Esophagus muscularis mucosa (tissue), 4 donors: Measurements from ENCODE around the gene SKI. TPM values are rescaled to one million over a fixed set of nuclear protein-coding genes. Genes with fewer than 3 reads are reported as not detected.
"Not testable (repeated sequence)": the region's sequence is repeated elsewhere in the genome, so short reads cannot be mapped to it uniquely, and the experiment has no call there.

Experiments used
- DNase-seq: peaks from one replicate; pipeline ENCODE4 v3.0.0-alpha.2; 2017; ENCODE audit errors: extremely low spot score
- H3K27ac ChIP-seq, 4 donors: fragments of 200-600 bp; sonication (generic); replicated peaks in 1 of 4; 1 replicate in 3 of 4; 2 replicates in 1 of 4; pipeline ENCODE4 v1.5.1; 2016 to 2019; ENCODE audit warnings: mild to moderate bottlenecking in 1 of 4
- H3K27me3 ChIP-seq, 4 donors: fragments of 200-600 bp; sonication (generic); one replicate each; pipeline versions ENCODE4 v1.5.1 to v1.6.0; 2016 to 2019
- H3K36me3 ChIP-seq, 4 donors: fragments of 200-600 bp; sonication (generic); one replicate each; pipeline ENCODE4 v1.5.1; 2016 to 2019
- H3K4me1 ChIP-seq, 4 donors: fragments of 200-600 bp; sonication (generic); one replicate each; pipeline ENCODE4 v1.5.1; 2016 to 2019
- H3K4me3 ChIP-seq, 4 donors: fragments of 200-600 bp; sonication (generic); 1 replicate in 2 of 4; 2 replicates in 2 of 4; pipeline ENCODE4 v1.5.1; 2016 to 2019; ENCODE audit warnings: mild to moderate bottlenecking in 4 of 4, moderate library complexity in 1 of 4
- H3K9me3 ChIP-seq, 4 donors: fragments of 200-600 bp; sonication (generic); 1 replicate in 3 of 4; 2 replicates in 1 of 4; pipeline ENCODE4 v1.5.1; 2016 to 2019
- CTCF ChIP-seq, 3 experiments: fragments of 200-600 bp in 2 of 3; fragments of 450-650 bp in 1 of 3; sonication (generic) in 2 of 3; IDR thresholded peaks; one replicate each; pipeline ENCODE4 v1.5.1; 2017 to 2019; ENCODE audit warnings: antibody characterized with exemption in 3 of 3, mild to moderate bottlenecking in 2 of 3, moderate library complexity in 1 of 3
- EP300 ChIP-seq: sonication (generic); formaldehyde crosslinking; IDR thresholded peaks from one replicate; pipeline ENCODE4 v1.6.1; 2017; ENCODE audit warnings: antibody characterized with exemption
- POLR2A ChIP-seq: fragments of 450-650 bp; IDR thresholded peaks from one replicate; pipeline ENCODE4 v1.6.1; 2017; ENCODE audit warnings: antibody characterized with exemption, moderate library complexity, mild to moderate bottlenecking, low read depth
- POLR2AphosphoS5 ChIP-seq, 2 donors: sonication (generic); formaldehyde crosslinking; IDR thresholded peaks; one replicate each; pipeline ENCODE4 v1.6.1; 2017; ENCODE audit warnings: antibody characterized with exemption in 2 of 2
- WGBS: methylation state at CpG from one replicate; pipeline ENCODE4 v1.1.5; 2018; 5-methylcytosine and 5-hydroxymethylcytosine counted together
- intact Hi-C: fragments of 100-400 bp; cut with DNase I; formaldehyde crosslinking; loops from one replicate; pipeline ENCODE4 v1.15.1; 2023
- total RNA-seq, 4 donors: library from RNA; depleted of rRNA; stranded (reverse); fragments of >200 nt; gene quantifications; one replicate each; pipeline versions ENCODE4 v1.1.0 to v1.2.1, GENCODE V29; 2016

Gene SKI
- total RNA-seq, 4 donors from 2014 or later = 70.1 to 190 (median 124) TPM

DNA sequence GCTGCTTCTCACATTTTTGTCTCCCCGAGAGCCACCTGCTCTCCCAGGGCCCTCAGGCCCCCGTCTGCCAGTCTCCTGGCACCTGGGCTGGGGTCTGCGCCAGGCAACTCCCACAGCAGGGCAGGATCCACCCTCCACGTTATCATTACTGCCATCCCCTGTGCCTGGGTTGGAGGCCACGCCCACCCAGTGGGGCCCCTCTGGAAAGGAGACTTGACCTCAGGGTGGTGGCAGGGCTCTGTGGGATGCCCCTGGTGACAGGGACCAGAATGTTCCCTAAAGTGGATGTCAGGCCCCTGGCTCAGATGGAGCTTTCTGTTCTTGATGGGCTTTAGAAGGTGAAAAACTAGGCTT lies 66.6 kb downstream of the SKI start:
- WGBS = 61% methylated on average over 4 of the region's 5 CpGs
- Histone ChIP-seq H3K36me3 (peaks cover 0 to 4% (median 0%) of the 10 kb centered on the region in 4 donors), H3K4me1 (peaks cover 77 to 100% (median 100%) of the 10 kb centered on the region in 4 donors), H3K9me3 (no peaks in the 10 kb centered on the region), H3K27me3 (no peaks in the 10 kb centered on the region), H3K4me3 (no peak overlapping the region), H3K27ac (peak overlapping the region; percentile 46 to 88 (median 54))
- DNase-seq = no peak
- intact Hi-C loops = loop anchor here (5.0 kb wide), 2 partner anchors 52 to 62 kb away; no protein-coding TSS in a partner anchor
- TF ChIP-seq EP300 (no peak), CTCF (IDR thresholded peaks at IDR 0.05) (no peak), POLR2AphosphoS5 (IDR thresholded peaks at IDR 0.05) (no peak), POLR2A (no peak)

DNA sequence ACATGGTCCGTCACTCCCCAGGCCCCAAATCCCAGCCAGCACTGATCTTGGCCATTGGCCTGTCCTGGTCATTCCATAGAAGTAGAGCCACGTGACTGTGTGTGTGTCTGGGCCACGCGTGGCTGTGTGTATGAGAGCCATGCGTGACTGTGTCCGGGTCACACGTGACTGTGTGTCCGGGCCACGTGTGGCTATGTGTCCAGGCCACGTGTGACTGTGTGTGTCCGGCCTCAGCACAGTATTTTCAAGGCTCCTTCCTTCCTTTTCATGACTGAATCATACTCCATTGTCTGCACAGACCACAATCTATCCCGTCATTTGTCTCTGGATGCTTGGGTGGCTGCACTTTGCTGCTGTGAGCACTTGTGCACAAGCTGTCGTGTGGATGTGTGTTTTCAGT lies 67.4 kb downstream of the SKI start:
- TF ChIP-seq POLR2AphosphoS5 (IDR thresholded peaks at IDR 0.05) = no peak
- TF ChIP-seq EP300 = no peak
- no peak for TF ChIP-seq CTCF (IDR thresholded peaks at IDR 0.05)
- TF ChIP-seq POLR2A = no peak
- intact Hi-C loops = loop anchor here (5.0 kb wide), 1 partner anchor 63 kb away; no protein-coding TSS in a partner anchor
- Histone ChIP-seq H3K27ac (peak overlapping the region in 3 of 4 donors; percentile 17 to 57 (median 48)), H3K4me1 (peaks cover 77 to 100% (median 100%) of the 10 kb centered on the region in 4 donors), H3K9me3 (no peaks in the 10 kb centered on the region), H3K36me3 (peaks cover 0 to 4% (median 0%) of the 10 kb centered on the region in 4 donors), H3K27me3 (no peaks in the 10 kb centered on the region), H3K4me3 (no peak overlapping the region)
- 87% methylated on average over 8 of the region's 13 CpGs for WGBS
- DNase-seq = no peak

GRCh38 chr1:2296211-2296610 lies 68.1 kb downstream of the SKI start:
- 72% methylated on average over 9 of the region's 9 CpGs for WGBS
- DNase-seq, H3K9me3 ChIP-seq, H3K27me3 ChIP-seq, H3K4me3 ChIP-seq, H3K36me3 ChIP-seq: not testable (repeated sequence)
- Histone ChIP-seq H3K27ac (peak overlapping the region in 1 of 4 donors; percentile 57), H3K4me1 (peaks cover 76 to 100% (median 100%) of the 10 kb centered on the region in 4 donors)
- intact Hi-C loops = loop anchor here (5.0 kb wide), 1 partner anchor 64 kb away; no protein-coding TSS in a partner anchor

- no peak overlapping the region for H3K4me3 ChIP-seq
Observed at GRCh38 chr1:2296614-2297013, 68.5 kb downstream of the SKI start.

More at GRCh38 chr1:2296614-2297013, 68.5 kb downstream of the SKI start:
- peaks cover 0 to 4% (median 0%) of the 10 kb centered on the region in 4 donors for H3K36me3 ChIP-seq
- H3K9me3 ChIP-seq = no peaks in the 10 kb centered on the region
- 75% methylated on average over 18 of the region's 18 CpGs for WGBS
- no peak for DNase-seq
- no peak for TF ChIP-seq EP300
- no peak for TF ChIP-seq POLR2A
- no peak for TF ChIP-seq POLR2AphosphoS5 (IDR thresholded peaks at IDR 0.05)
- no peak for TF ChIP-seq CTCF (IDR thresholded peaks at IDR 0.05)
- H3K4me1 ChIP-seq = peaks cover 76 to 100% (median 100%) of the 10 kb centered on the region in 4 donors
- no peaks in the 10 kb centered on the region for H3K27me3 ChIP-seq
- intact Hi-C loops = loop anchor here (5.0 kb wide), 1 partner anchor 64 kb away; no protein-coding TSS in a partner anchor
- H3K27ac ChIP-seq = peak overlapping the region in 1 of 4 donors; percentile 57
